HFFc6 (cell line): ENCODE results near the gene PLCG1. TPM values are rescaled to one million over a fixed set of nuclear protein-coding genes. Genes with fewer than 3 reads are reported as not detected.
A peak's percentile ranks its signal among the peaks of the same experiment; 100 is the strongest.

ENCODE experiments used
- DNase-seq: peaks from one replicate; pipeline ENCODE4 v3.0.0-alpha.2; 2018
- H3K27ac Mint-ChIP-seq: 2 replicates; pipeline ENCODE4 v1.8.0; 2020; ENCODE audit warnings: mild to moderate bottlenecking, mixed read lengths
- H3K27me3 Mint-ChIP-seq: 2 replicates; pipeline ENCODE4 v1.8.0; 2021; ENCODE audit warnings: mild to moderate bottlenecking, moderate library complexity, mixed read lengths; ENCODE audit not compliant: insufficient read depth
- H3K36me3 Mint-ChIP-seq: 2 replicates; pipeline ENCODE4 v1.8.0; 2021; ENCODE audit warnings: low read depth, mixed read lengths
- H3K4me1 Mint-ChIP-seq: 2 replicates; pipeline ENCODE4 v1.8.0; 2020; ENCODE audit warnings: low read depth, mixed read lengths
- H3K4me3 Mint-ChIP-seq: 2 replicates; pipeline ENCODE4 v1.8.0; 2020; ENCODE audit warnings: mild to moderate bottlenecking, moderate library complexity, mixed read lengths
- H3K9me3 Mint-ChIP-seq: 2 replicates; pipeline ENCODE4 v1.8.0; 2020; ENCODE audit warnings: mild to moderate bottlenecking, mixed read lengths
- CTCF ChIP-seq: fragments of 200-600 bp; sonication (generic); IDR thresholded peaks from 2 replicates; pipeline ENCODE4 v1.5.0; 2021; ENCODE audit warnings: antibody characterized with exemption, mild to moderate bottlenecking
- total RNA-seq, 6 experiments: library from RNA; stranded (reverse); fragmentation: NEBNext Ultra II Directional; extraction: Animal tissue kit (Norgen Biotek cat#: 25700); gene quantifications; 2 replicates in 1 of 6; 3 replicates in 5 of 6; pipeline ENCODE4 v1.2.3, GENCODE V29; 2021

Gene PLCG1
- total RNA-seq, 6 experiments from 2014 or later: 44.4 to 62.1 (median 50.1) TPM

DNA sequence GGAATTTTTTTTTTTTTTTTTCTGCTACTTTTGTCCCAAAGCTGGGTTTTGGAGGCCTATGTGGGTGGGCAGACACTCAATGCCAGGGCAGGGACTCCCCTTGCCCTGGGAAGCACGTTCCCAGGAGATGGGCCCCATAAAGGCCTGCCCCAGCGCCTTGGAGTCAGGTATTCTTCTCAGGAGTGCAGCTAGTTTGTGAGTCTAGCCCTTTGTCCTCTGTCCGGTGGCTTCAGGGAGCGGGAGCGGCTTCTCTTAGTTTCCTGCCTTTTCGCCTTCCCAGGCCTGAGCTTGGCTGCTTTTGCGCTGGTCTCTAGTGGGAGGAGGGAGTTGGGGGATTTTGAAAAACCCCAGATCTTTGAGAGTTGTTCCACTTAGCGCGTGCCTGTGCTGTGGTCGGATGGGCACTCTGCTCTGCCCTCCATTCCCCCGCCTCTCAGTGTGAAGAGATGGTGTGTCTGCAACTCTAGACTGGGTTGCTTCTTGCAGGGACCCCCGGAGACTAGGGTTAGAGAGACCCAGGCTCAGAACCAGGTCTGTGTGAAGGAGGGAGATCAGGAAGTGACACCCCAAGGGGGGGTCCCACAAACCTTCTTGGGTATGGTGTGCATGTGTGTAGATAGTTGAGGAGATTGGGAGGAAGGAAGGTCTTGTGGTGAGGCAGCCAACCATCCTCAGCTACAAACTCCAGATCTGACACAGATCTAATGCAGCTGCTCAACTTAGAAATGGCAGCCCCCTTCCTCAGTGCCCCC is 1.3 kb downstream of the PLCG1 start:
- no peak for DNase-seq
- H3K27ac Mint-ChIP-seq: peak overlapping the region; percentile 86
- peak overlapping the region; percentile 90 for H3K4me3 Mint-ChIP-seq
- peaks cover 2% of the 10 kb centered on the region for H3K27me3 Mint-ChIP-seq
- H3K36me3 Mint-ChIP-seq: no peaks in the 10 kb centered on the region; the same call in 1 of the 2 replicates
- H3K4me1 Mint-ChIP-seq: peaks cover 59% of the 10 kb centered on the region
- H3K9me3 Mint-ChIP-seq: no peaks in the 10 kb centered on the region
- no peak for TF ChIP-seq CTCF

GRCh38 chr20:41139227-41140093 is 2.1 kb downstream of the PLCG1 start:
- Mint-ChIP-seq H3K36me3 (no peaks in the 10 kb centered on the region; the same call in 1 of the 2 replicates), H3K4me1 (peaks cover 59% of the 10 kb centered on the region)
- TF ChIP-seq CTCF: no peak

GRCh38 chr20:41140226-41141133 is 3.1 kb downstream of the PLCG1 start:
- H3K27ac Mint-ChIP-seq: peak overlapping the region; percentile 4
- H3K4me1 Mint-ChIP-seq: peaks cover 59% of the 10 kb centered on the region

More at GRCh38 chr20:41139227-41140093, 2.1 kb downstream of the PLCG1 start:
- DNase-seq: no peak
- Mint-ChIP-seq H3K27me3 (peaks cover 2% of the 10 kb centered on the region), H3K9me3 (no peaks in the 10 kb centered on the region), H3K27ac (peak overlapping the region; percentile 86), H3K4me3 (peak overlapping the region; percentile 90)

GRCh38 chr20:41141153-41141815 is 3.9 kb downstream of the PLCG1 start:
- peaks cover 3% of the 10 kb centered on the region; the same call in 1 of the 2 replicates for H3K27me3 Mint-ChIP-seq
- H3K27ac Mint-ChIP-seq: peak overlapping the region; percentile 4
- H3K9me3 Mint-ChIP-seq: no peaks in the 10 kb centered on the region
- H3K4me1 Mint-ChIP-seq: peaks cover 53% of the 10 kb centered on the region
- no peak for DNase-seq
- no peak for TF ChIP-seq CTCF
- H3K4me3 Mint-ChIP-seq: no peak overlapping the region
- H3K36me3 Mint-ChIP-seq: no peaks in the 10 kb centered on the region; the same call in 1 of the 2 replicates

More at GRCh38 chr20:41140226-41141133, 3.1 kb downstream of the PLCG1 start:
- Mint-ChIP-seq H3K4me3 (peak overlapping the region; percentile 19; the same call in 1 of the 2 replicates), H3K36me3 (no peaks in the 10 kb centered on the region; the same call in 1 of the 2 replicates), H3K9me3 (no peaks in the 10 kb centered on the region), H3K27me3 (peaks cover 2% of the 10 kb centered on the region; the same call in 1 of the 2 replicates)
- DNase-seq: no peak
- TF ChIP-seq CTCF: no peak
